Neuron (in vitro differentiated cells): ENCODE measurements around the gene SORL1-AS1.
"Not testable (repeated sequence)": the region's sequence is repeated elsewhere in the genome, so short reads cannot be mapped to it uniquely, and the experiment has no call there.

Experiments
- H2AFZ ChIP-seq: one replicate; pipeline ENCODE4 v1.6.1; 2013; ENCODE audit warnings: low read depth, mild to moderate bottlenecking, inconsistent platforms, low read length, moderate library complexity
- H3K27me3 ChIP-seq: one replicate; pipeline ENCODE4 v1.6.1; 2013; ENCODE audit warnings: low read length; ENCODE audit not compliant: insufficient read depth
- H3K36me3 ChIP-seq: one replicate; pipeline ENCODE4 v1.6.1; 2013; ENCODE audit warnings: low read length; ENCODE audit not compliant: insufficient read depth
- H3K4me1 ChIP-seq: one replicate; pipeline ENCODE4 v1.6.1; 2013; ENCODE audit warnings: low read length; ENCODE audit not compliant: insufficient read depth
- H3K4me3 ChIP-seq: 2 replicates; pipeline ENCODE4 v1.5.1; 2013; ENCODE audit warnings: mild to moderate bottlenecking, low read length, moderate library complexity
- H3K9me3 ChIP-seq: one replicate; pipeline ENCODE4 v1.6.1; 2013; ENCODE audit warnings: low read length

Gene SORL1-AS1

GRCh38 chr11:121422675-121423074 lies 30.1 kb downstream of the SORL1-AS1 start:
- no peaks in the 10 kb centered on the region for H3K27me3 ChIP-seq
- no peak overlapping the region for H2AFZ ChIP-seq
- H3K36me3 ChIP-seq, result no peaks in the 10 kb centered on the region
- H3K4me1 ChIP-seq, result no peaks in the 10 kb centered on the region
- H3K9me3 ChIP-seq, result peaks cover 3% of the 10 kb centered on the region
- H3K4me3 ChIP-seq, result no peak overlapping the region

GRCh38 chr11:121421149-121421901 lies 31.4 kb downstream of the SORL1-AS1 start:
- H3K36me3 ChIP-seq, result no peaks in the 10 kb centered on the region
- H3K9me3 ChIP-seq, result no peaks in the 10 kb centered on the region
- H3K4me1 ChIP-seq, result no peaks in the 10 kb centered on the region
- H3K27me3 ChIP-seq, result no peaks in the 10 kb centered on the region
- H3K4me3 ChIP-seq, result no peak overlapping the region
- H2AFZ ChIP-seq, result no peak overlapping the region

GRCh38 chr11:121420398-121420797 lies 32.4 kb downstream of the SORL1-AS1 start:
- H3K27me3 ChIP-seq, result no peaks in the 10 kb centered on the region
- H2AFZ ChIP-seq, result no peak overlapping the region
- no peaks in the 10 kb centered on the region for H3K9me3 ChIP-seq
- no peaks in the 10 kb centered on the region for H3K4me1 ChIP-seq
- H3K36me3 ChIP-seq, result no peaks in the 10 kb centered on the region
- H3K4me3 ChIP-seq, result no peak overlapping the region

- Histone ChIP-seq H3K4me3 (no peak overlapping the region), H3K27me3 (no peaks in the 10 kb centered on the region), H2AFZ (no peak overlapping the region), H3K9me3 (no peaks in the 10 kb centered on the region), H3K4me1 (no peaks in the 10 kb centered on the region), H3K36me3 (no peaks in the 10 kb centered on the region)
Measured at GRCh38 chr11:121419836-121420235, 32.9 kb downstream of the SORL1-AS1 start.

GRCh38 chr11:121418625-121419114 lies 34.1 kb downstream of the SORL1-AS1 start:
- Histone ChIP-seq H3K36me3 (no peaks in the 10 kb centered on the region), H3K4me1 (no peaks in the 10 kb centered on the region), H2AFZ (no peak overlapping the region), H3K4me3 (no peak overlapping the region), H3K27me3 (no peaks in the 10 kb centered on the region), H3K9me3 (no peaks in the 10 kb centered on the region)

- no peaks in the 10 kb centered on the region for H3K9me3 ChIP-seq
- no peak overlapping the region for H2AFZ ChIP-seq
- no peaks in the 10 kb centered on the region for H3K36me3 ChIP-seq
- no peaks in the 10 kb centered on the region for H3K4me1 ChIP-seq
- no peaks in the 10 kb centered on the region for H3K27me3 ChIP-seq
- no peak overlapping the region for H3K4me3 ChIP-seq
Measured at GRCh38 chr11:121417607-121418006, 35.2 kb downstream of the SORL1-AS1 start.

GRCh38 chr11:121417055-121417551 lies 35.7 kb downstream of the SORL1-AS1 start:
- H3K4me1 ChIP-seq, result no peaks in the 10 kb centered on the region
- no peak overlapping the region for H2AFZ ChIP-seq
- H3K9me3 ChIP-seq, result no peaks in the 10 kb centered on the region
- H3K36me3 ChIP-seq, result no peaks in the 10 kb centered on the region
- H3K4me3 ChIP-seq, result no peak overlapping the region
- H3K27me3 ChIP-seq, result no peaks in the 10 kb centered on the region

GRCh38 chr11:121415856-121416255 lies 36.9 kb downstream of the SORL1-AS1 start:
- no peak overlapping the region for H2AFZ ChIP-seq

GRCh38 chr11:121414141-121414913 lies 38.4 kb downstream of the SORL1-AS1 start:
- Histone ChIP-seq H3K4me1 (no peaks in the 10 kb centered on the region), H2AFZ (no peak overlapping the region), H3K4me3 (no peak overlapping the region), H3K9me3 (no peaks in the 10 kb centered on the region), H3K27me3 (no peaks in the 10 kb centered on the region), H3K36me3 (no peaks in the 10 kb centered on the region)

More at GRCh38 chr11:121415856-121416255, 36.9 kb downstream of the SORL1-AS1 start:
- no peaks in the 10 kb centered on the region for H3K4me1 ChIP-seq
- H3K4me3 ChIP-seq, result no peak overlapping the region
- H3K27me3 ChIP-seq, result no peaks in the 10 kb centered on the region
- no peaks in the 10 kb centered on the region for H3K9me3 ChIP-seq
- H3K36me3 ChIP-seq, result no peaks in the 10 kb centered on the region

GRCh38 chr11:121412711-121413415 lies 39.9 kb downstream of the SORL1-AS1 start:
- H3K36me3 ChIP-seq, result no peaks in the 10 kb centered on the region
- no peak overlapping the region for H3K4me3 ChIP-seq
- no peaks in the 10 kb centered on the region for H3K9me3 ChIP-seq
- no peak overlapping the region for H2AFZ ChIP-seq
- peaks cover under 1% of the 10 kb centered on the region for H3K4me1 ChIP-seq
- H3K27me3 ChIP-seq, result no peaks in the 10 kb centered on the region

- H3K4me3 ChIP-seq, result no peak overlapping the region
- H2AFZ ChIP-seq, result no peak overlapping the region
- H3K4me1 ChIP-seq, result peaks cover 8% of the 10 kb centered on the region
- H3K27me3 ChIP-seq, result no peaks in the 10 kb centered on the region
- H3K9me3 ChIP-seq, result no peaks in the 10 kb centered on the region
- no peaks in the 10 kb centered on the region for H3K36me3 ChIP-seq
Measured at GRCh38 chr11:121412000-121412587, 40.7 kb downstream of the SORL1-AS1 start.

GRCh38 chr11:121411330-121411729 lies 41.4 kb downstream of the SORL1-AS1 start:
- H3K27me3 ChIP-seq, result not testable (repeated sequence)

More at GRCh38 chr11:121411330-121411729, 41.4 kb downstream of the SORL1-AS1 start:
- not testable (repeated sequence) for H3K4me3 ChIP-seq, H3K9me3 ChIP-seq, H3K36me3 ChIP-seq, H2AFZ ChIP-seq
- peaks cover 16% of the 10 kb centered on the region for H3K4me1 ChIP-seq
